ENCODE measurements around the gene PFKM. TPM values are rescaled to one million over a fixed set of nuclear protein-coding genes. Genes with fewer than 3 reads are reported as not detected.
A peak's percentile ranks its signal among the peaks of the same experiment; 100 is the strongest.
"Not testable (repeated sequence)": the region's sequence is repeated elsewhere in the genome, so short reads cannot be mapped to it uniquely, and the experiment has no call there.

The PFKM gene
- total RNA-seq, 1 experiment from 2014 or later, result 90.2 TPM

GRCh38 chr12:48142818-48143674 is 23.9 kb downstream of the PFKM start:
- in situ Hi-C loops (cut with HindIII; ENCODE audit: low sequenced_read_pairs), result no loop called here
- DNase-seq (ENCODE audit: low spot score), result no peak

GRCh38 chr12:48143898-48144297 is 24.7 kb downstream of the PFKM start:
- DNase-seq (ENCODE audit: low spot score), result no peak
- in situ Hi-C loops (cut with HindIII; ENCODE audit: low sequenced_read_pairs), result no loop called here

- in situ Hi-C loops (cut with HindIII; ENCODE audit: low sequenced_read_pairs), result no loop called here
Observed at GRCh38 chr12:48145981-48146380, 26.8 kb downstream of the PFKM start.

GRCh38 chr12:48151103-48151771 is 32.1 kb downstream of the PFKM start:
- in situ Hi-C loops (cut with HindIII; ENCODE audit: low sequenced_read_pairs), result no loop called here
- DNase-seq (ENCODE audit: low spot score), result no peak

More at GRCh38 chr12:48145981-48146380, 26.8 kb downstream of the PFKM start:
- DNase-seq (ENCODE audit: low spot score), result no peak

- in situ Hi-C loops (cut with HindIII; ENCODE audit: low sequenced_read_pairs); DNase-seq (ENCODE audit: low spot score): not testable (repeated sequence)
Observed at GRCh38 chr12:48155786-48156185, 36.6 kb downstream of the PFKM start.

- DNase-seq (ENCODE audit: low spot score), result no peak
- in situ Hi-C loops (cut with HindIII; ENCODE audit: low sequenced_read_pairs), result no loop called here
Observed at GRCh38 chr12:48156652-48157017, 37.5 kb downstream of the PFKM start.

- DNase-seq (ENCODE audit: low spot score), result peak; percentile 98
- in situ Hi-C loops (cut with HindIII; ENCODE audit: low sequenced_read_pairs), result no loop called here
Observed at GRCh38 chr12:48157018-48157888, 38.1 kb downstream of the PFKM start, which contains the start of gene ASB8. Gene ASB8 (minus strand): TSS chr12:48157515. CDS start chr12:48153496, 4,019 bp downstream.

GRCh38 chr12:48157889-48158370 is 38.8 kb downstream of the PFKM start:
- in situ Hi-C loops (cut with HindIII; ENCODE audit: low sequenced_read_pairs), result no loop called here
- DNase-seq (ENCODE audit: low spot score), result no peak

- DNase-seq (ENCODE audit: low spot score), result no peak
- in situ Hi-C loops (cut with HindIII; ENCODE audit: low sequenced_read_pairs), result no loop called here
Observed at GRCh38 chr12:48160046-48160445, 40.9 kb downstream of the PFKM start.

GRCh38 chr12:48160807-48161206 is 41.6 kb downstream of the PFKM start:
- DNase-seq (ENCODE audit: low spot score), result no peak
- in situ Hi-C loops (cut with HindIII; ENCODE audit: low sequenced_read_pairs), result no loop called here

- DNase-seq (ENCODE audit: low spot score), result no peak
- in situ Hi-C loops (cut with HindIII; ENCODE audit: low sequenced_read_pairs), result no loop called here
Observed at GRCh38 chr12:48163150-48163747, 44.1 kb downstream of the PFKM start.

- DNase-seq (ENCODE audit: low spot score), result no peak
- in situ Hi-C loops (cut with HindIII; ENCODE audit: low sequenced_read_pairs), result no loop called here
Observed at GRCh38 chr12:48164451-48164850, 45.3 kb downstream of the PFKM start.

GRCh38 chr12:48165089-48165981 is 46.2 kb downstream of the PFKM start:
- peak; percentile 81 for DNase-seq (ENCODE audit: low spot score)
- in situ Hi-C loops (cut with HindIII; ENCODE audit: low sequenced_read_pairs), result no loop called here

GRCh38 chr12:48169011-48169410 is 49.8 kb downstream of the PFKM start:
- in situ Hi-C loops (cut with HindIII; ENCODE audit: low sequenced_read_pairs), result no loop called here
- DNase-seq (ENCODE audit: low spot score), result no peak

GRCh38 chr12:48175613-48176416 is 56.7 kb downstream of the PFKM start:
- in situ Hi-C loops (cut with HindIII; ENCODE audit: low sequenced_read_pairs), result no loop called here
- DNase-seq (ENCODE audit: low spot score), result no peak

- in situ Hi-C loops (cut with HindIII; ENCODE audit: low sequenced_read_pairs), result no loop called here
- no peak for DNase-seq (ENCODE audit: low spot score)
Observed at GRCh38 chr12:48176417-48176751, 57.2 kb downstream of the PFKM start.

GRCh38 chr12:48177982-48178381 is 58.8 kb downstream of the PFKM start:
- in situ Hi-C loops (cut with HindIII; ENCODE audit: low sequenced_read_pairs), result no loop called here
- DNase-seq (ENCODE audit: low spot score), result no peak

Data from G401 (cell line).